K562 (cell line): ENCODE measurements around the gene MED29. TPM values are rescaled to one million over a fixed set of nuclear protein-coding genes. Genes with fewer than 3 reads are reported as not detected.
A peak's percentile ranks its signal among the peaks of the same experiment; 100 is the strongest.

Experiments used
- ATF1 ChIP-seq, 2 experiments: fragments of 450-650 bp in 1 of 2; IDR thresholded peaks; 2 replicates each; pipeline ENCODE4 v1.6.1; 2016; ENCODE audit warnings: missing compliant biosample characterization in 1 of 2, missing genetic modification characterization in 1 of 2
- CHD4 ChIP-seq: fragments of 200-600 bp; sonication (generic); IDR thresholded peaks from 3 replicates; pipeline ENCODE4 v1.6.1; 2012; ENCODE audit warnings: low read depth, mild to moderate bottlenecking, mixed read lengths, low read length, inconsistent platforms; ENCODE audit not compliant: insufficient read depth, insufficient replicate concordance, poor library complexity, severe bottlenecking
- GTF2F1 ChIP-seq: IDR thresholded peaks from 2 replicates; pipeline ENCODE4 v1.6.1; 2011; ENCODE audit warnings: low read depth, low read length, improper control_type of control experiment
- L3MBTL2 ChIP-seq: fragments of 450-650 bp; IDR thresholded peaks from 2 replicates; pipeline ENCODE4 v1.6.1; 2016; ENCODE audit warnings: mild to moderate bottlenecking, moderate library complexity
- POLR2A ChIP-seq: fragments of 450-650 bp; conservative IDR thresholded peaks from 2 replicates; pipeline ENCODE4 v1.6.1; 2016
- POLR2G ChIP-seq: fragments of 200-400 bp; formaldehyde crosslinking; IDR thresholded peaks from 2 replicates; pipeline ENCODE4 v1.6.1; 2017; ENCODE audit warnings: low read depth, mild to moderate bottlenecking, antibody characterized with exemption, low read length, moderate library complexity
- ZKSCAN1 ChIP-seq: fragments of 150-350 bp; IDR thresholded peaks from 2 replicates; pipeline ENCODE4 v1.6.1; 2016; ENCODE audit warnings: low read depth, low read length
- ZNF707 ChIP-seq: fragments of 250-450 bp; sonication (Bioruptor Pico); conservative IDR thresholded peaks from 2 replicates; pipeline ENCODE4 v1.8.0; 2022; ENCODE audit warnings: inconsistent platforms, mild to moderate bottlenecking, moderate library complexity
- polyA plus RNA-seq, 8 experiments: library from polyadenylated mRNA; depleted of rRNA in 4 of 8; stranded (reverse) in 5 of 8; unstranded in 3 of 8; fragments of >200 nt; fragmentation: Nextera tagmentation in 2 of 8; fragmentation: Illumina TruSeq in 1 of 8; extraction: Ambion mirVana in 2 of 8; extraction: Trizol in 1 of 8; gene quantifications; 2 replicates each; pipeline versions ENCODE4 v1.2.1 to v1.2.3, GENCODE V29; 2011 to 2014; ENCODE audit warnings: inconsistent platforms in 1 of 8, missing spikeins in 1 of 8
- total RNA-seq, 7 experiments: library from RNA; depleted of rRNA in 6 of 7; stranded (reverse); fragments of >200 nt in 6 of 7; fragmentation: Illumina TruSeq in 2 of 7; extraction: Trizol in 2 of 7; gene quantifications; 2 replicates each; pipeline versions ENCODE4 v1.2.1 to v1.2.3, GENCODE V29; 2011 to 2021; ENCODE audit warnings: low replicate concordance in 1 of 7
- TF ChIP-seq, protein P1 (sequence below): fragments of 450-650 bp; IDR thresholded peaks from 2 replicates; pipeline ENCODE4 v1.7.1; 2018; ENCODE audit warnings: mild to moderate bottlenecking, low read depth; ENCODE audit not compliant: partially characterized antibody
- TF ChIP-seq, protein P2 (sequence below): sonication (generic); formaldehyde crosslinking; IDR thresholded peaks from 2 replicates; pipeline ENCODE4 v1.8.0; 2022; ENCODE audit warnings: mild to moderate bottlenecking, missing genetic modification reagents
- TF ChIP-seq, protein P3 (sequence below): fragments of 250-450 bp; sonication (Bioruptor Pico); IDR thresholded peaks from 2 replicates; pipeline ENCODE4 v1.5.0; 2021
- TF ChIP-seq, protein P4 (sequence below), 2 experiments: fragments of 450-650 bp in 1 of 2; sonication (generic) in 1 of 2; formaldehyde crosslinking in 1 of 2; IDR thresholded peaks; 2 replicates each; pipeline versions ENCODE4 v1.7.1 to v1.9.0; 2016 to 2022; ENCODE audit warnings: inconsistent platforms in 1 of 2, mild to moderate bottlenecking in 1 of 2, missing genetic modification reagents in 1 of 2

MED29 gene
- total and polyA plus RNA-seq, 9 of the 15 experiments (the other 6 are each of a cell fraction or from before 2014, with no cell fraction given) = 1.8 to 22.6 (median 12.4) TPM

GRCh38 chr19:39385629-39386411 is 5.4 kb upstream of the MED29 start (continued):
- TF ChIP-seq, protein P1, sequence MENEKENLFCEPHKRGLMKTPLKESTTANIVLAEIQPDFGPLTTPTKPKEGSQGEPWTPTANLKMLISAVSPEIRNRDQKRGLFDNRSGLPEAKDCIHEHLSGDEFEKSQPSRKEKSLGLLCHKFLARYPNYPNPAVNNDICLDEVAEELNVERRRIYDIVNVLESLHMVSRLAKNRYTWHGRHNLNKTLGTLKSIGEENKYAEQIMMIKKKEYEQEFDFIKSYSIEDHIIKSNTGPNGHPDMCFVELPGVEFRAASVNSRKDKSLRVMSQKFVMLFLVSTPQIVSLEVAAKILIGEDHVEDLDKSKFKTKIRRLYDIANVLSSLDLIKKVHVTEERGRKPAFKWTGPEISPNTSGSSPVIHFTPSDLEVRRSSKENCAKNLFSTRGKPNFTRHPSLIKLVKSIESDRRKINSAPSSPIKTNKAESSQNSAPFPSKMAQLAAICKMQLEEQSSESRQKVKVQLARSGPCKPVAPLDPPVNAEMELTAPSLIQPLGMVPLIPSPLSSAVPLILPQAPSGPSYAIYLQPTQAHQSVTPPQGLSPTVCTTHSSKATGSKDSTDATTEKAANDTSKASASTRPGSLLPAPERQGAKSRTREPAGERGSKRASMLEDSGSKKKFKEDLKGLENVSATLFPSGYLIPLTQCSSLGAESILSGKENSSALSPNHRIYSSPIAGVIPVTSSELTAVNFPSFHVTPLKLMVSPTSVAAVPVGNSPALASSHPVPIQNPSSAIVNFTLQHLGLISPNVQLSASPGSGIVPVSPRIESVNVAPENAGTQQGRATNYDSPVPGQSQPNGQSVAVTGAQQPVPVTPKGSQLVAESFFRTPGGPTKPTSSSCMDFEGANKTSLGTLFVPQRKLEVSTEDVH = no peak
- no peak for TF ChIP-seq ATF1 (CRISPR knock-in tag; IDR thresholded peaks at IDR 0.05)
- no peak for TF ChIP-seq ATF1 (tag; IDR thresholded peaks at IDR 0.05)
- peak; percentile 25; the same call in 1 of the 2 replicates for TF ChIP-seq POLR2A
- no peak for TF ChIP-seq L3MBTL2
- TF ChIP-seq, protein P2, sequence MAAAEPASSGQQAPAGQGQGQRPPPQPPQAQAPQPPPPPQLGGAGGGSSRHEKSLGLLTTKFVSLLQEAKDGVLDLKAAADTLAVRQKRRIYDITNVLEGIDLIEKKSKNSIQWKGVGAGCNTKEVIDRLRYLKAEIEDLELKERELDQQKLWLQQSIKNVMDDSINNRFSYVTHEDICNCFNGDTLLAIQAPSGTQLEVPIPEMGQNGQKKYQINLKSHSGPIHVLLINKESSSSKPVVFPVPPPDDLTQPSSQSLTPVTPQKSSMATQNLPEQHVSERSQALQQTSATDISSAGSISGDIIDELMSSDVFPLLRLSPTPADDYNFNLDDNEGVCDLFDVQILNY = no peak
- peak; percentile 42 for TF ChIP-seq POLR2G
- TF ChIP-seq, protein P3, sequence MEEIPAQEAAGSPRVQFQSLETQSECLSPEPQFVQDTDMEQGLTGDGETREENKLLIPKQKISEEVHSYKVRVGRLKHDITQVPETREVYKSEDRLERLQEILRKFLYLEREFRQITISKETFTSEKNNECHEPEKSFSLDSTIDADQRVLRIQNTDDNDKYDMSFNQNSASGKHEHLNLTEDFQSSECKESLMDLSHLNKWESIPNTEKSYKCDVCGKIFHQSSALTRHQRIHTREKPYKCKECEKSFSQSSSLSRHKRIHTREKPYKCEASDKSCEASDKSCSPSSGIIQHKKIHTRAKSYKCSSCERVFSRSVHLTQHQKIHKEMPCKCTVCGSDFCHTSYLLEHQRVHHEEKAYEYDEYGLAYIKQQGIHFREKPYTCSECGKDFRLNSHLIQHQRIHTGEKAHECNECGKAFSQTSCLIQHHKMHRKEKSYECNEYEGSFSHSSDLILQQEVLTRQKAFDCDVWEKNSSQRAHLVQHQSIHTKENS (CRISPR knock-in tag) = no peak
- TF ChIP-seq CHD4 = no peak
- TF ChIP-seq ZNF707 (CRISPR knock-in tag) = no peak
- TF ChIP-seq GTF2F1 = no peak
- TF ChIP-seq, protein P4, sequence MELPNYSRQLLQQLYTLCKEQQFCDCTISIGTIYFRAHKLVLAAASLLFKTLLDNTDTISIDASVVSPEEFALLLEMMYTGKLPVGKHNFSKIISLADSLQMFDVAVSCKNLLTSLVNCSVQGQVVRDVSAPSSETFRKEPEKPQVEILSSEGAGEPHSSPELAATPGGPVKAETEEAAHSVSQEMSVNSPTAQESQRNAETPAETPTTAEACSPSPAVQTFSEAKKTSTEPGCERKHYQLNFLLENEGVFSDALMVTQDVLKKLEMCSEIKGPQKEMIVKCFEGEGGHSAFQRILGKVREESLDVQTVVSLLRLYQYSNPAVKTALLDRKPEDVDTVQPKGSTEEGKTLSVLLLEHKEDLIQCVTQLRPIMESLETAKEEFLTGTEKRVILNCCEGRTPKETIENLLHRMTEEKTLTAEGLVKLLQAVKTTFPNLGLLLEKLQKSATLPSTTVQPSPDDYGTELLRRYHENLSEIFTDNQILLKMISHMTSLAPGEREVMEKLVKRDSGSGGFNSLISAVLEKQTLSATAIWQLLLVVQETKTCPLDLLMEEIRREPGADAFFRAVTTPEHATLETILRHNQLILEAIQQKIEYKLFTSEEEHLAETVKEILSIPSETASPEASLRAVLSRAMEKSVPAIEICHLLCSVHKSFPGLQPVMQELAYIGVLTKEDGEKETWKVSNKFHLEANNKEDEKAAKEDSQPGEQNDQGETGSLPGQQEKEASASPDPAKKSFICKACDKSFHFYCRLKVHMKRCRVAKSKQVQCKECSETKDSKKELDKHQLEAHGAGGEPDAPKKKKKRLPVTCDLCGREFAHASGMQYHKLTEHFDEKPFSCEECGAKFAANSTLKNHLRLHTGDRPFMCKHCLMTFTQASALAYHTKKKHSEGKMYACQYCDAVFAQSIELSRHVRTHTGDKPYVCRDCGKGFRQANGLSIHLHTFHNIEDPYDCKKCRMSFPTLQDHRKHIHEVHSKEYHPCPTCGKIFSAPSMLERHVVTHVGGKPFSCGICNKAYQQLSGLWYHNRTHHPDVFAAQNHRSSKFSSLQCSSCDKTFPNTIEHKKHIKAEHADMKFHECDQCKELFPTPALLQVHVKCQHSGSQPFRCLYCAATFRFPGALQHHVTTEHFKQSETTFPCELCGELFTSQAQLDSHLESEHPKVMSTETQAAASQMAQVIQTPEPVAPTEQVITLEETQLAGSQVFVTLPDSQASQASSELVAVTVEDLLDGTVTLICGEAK (IDR thresholded peaks at IDR 0.05) = peak; percentile 60; the same call in 1 of the 2 replicates
- TF ChIP-seq, protein P4 (CRISPR knock-in tag; IDR thresholded peaks at IDR 0.05) = no peak
- TF ChIP-seq ZKSCAN1 = no peak
